HG03469 (cell line): ENCODE measurements around the gene SH3BP5L.
"Not testable (repeated sequence)": the region's sequence is repeated elsewhere in the genome, so short reads cannot be mapped to it uniquely, and the experiment has no call there.

Experiments
- ATAC-seq: cut with Tn5 transposase; IDR thresholded peaks from one replicate; pipeline ENCODE4 v1.9.1; 2021; ENCODE audit warnings: mild to moderate bottlenecking, moderate library complexity, moderate number of reproducible peaks; ENCODE audit not compliant: unreplicated experiment

SH3BP5L gene

DNA sequence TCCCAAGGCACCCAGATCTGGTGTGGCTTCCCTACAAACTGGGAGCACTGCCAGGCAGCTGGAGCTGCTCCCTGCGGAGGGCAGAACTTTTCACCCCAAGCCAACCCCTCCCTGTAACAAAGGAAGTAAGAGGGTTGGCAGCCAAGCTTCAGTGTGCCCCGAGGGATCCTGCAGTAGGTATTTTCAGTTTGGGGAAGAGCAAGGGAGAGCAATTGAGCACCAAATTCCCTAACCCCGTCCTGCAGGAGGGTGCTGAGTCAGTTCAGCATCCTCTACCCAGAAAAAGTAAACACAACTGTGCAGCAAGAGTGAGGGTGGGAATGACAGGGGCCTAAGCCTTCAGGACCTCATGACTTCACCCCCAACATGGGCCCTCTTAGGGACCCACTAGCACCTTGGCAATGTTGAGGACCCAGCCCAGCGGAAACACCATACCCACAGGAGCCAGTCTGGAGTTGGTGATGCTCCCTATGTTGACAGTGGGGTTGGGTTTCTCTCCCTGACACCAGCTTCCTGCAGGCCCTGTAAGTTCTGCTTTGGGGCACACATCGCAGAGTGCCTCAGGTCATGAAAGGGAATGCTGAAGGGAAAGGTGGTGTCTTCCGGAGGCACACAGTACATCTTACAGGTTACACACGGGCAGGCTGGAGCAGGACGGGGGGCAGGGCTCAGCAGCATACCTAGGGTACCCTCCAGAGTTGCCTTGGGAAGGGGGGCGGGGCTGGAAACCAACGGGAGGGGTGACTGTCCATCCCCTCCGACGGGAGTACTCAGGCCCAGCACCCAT lies 14.8 kb downstream of the SH3BP5L start:
- no peak for ATAC-seq

GRCh38 chr1:248810000-248810726 lies 15.6 kb downstream of the SH3BP5L start:
- no peak for ATAC-seq

DNA sequence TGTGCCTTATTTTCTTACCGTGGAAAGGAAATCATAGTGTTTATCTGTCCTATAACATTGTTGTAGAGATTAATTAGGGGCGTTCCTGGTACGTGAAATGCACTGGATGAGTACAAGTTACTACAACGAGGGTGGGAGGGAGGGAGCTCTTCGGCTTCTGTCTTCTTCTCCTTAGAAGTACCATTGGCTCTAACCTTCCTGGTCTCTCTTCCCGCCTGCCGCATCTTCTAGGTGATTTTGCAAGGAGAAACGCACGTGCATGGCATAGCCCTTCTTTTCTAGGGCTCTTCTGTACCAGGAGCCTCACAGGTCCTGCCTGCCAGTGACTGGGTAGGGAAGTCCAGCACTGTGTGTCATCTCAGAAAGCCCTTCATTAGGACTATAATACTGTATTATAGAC lies 16.8 kb downstream of the SH3BP5L start:
- no peak for ATAC-seq

- ATAC-seq = peak; percentile 36
Observed at GRCh38 chr1:248807067-248807737, 18.5 kb downstream of the SH3BP5L start.

GRCh38 chr1:248805876-248806275 lies 19.8 kb downstream of the SH3BP5L start:
- ATAC-seq = no peak

DNA sequence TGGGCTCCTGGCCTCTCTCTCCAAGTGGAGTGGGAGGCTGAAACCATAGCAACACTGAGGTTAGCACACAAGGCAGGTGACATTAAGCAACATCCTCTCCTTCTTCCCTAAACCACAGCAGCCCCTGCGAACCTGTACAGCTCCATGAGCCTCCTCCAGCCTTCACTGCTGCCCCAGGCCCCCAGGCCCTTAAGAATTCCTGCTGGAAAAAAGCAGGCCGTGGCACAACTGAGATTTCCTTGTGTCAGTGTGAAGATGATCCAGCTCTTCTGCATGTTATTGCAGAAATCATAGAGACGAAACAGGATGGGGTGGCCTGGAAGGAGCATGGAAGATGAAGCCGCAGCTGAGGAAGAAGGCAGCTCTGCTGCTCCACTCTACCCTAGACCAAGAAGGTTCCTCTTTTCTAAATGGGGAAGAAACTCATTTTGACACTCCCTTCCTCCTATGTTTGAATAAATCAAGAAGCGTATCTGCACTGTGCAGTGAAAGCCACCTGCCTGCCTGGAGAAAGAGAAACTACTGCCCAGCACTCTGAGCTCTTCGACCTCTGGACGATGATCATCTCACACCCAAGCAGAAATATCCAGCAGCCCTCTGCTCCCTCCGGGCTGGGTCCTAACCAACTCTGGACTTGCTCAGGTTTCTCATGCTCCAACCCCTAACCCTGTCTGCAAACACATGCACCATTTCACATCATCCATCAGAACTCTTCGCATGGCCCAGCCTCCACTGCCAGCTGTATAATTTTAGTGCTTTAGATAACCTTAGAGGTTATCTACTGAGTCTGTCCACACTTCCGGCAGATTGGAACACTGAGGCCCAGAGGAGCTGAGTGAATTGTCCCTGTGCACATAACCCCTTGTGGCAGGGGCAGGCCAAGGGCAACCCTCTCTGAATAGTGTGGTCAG lies 20.7 kb downstream of the SH3BP5L start:
- peak; percentile 94 for ATAC-seq

DNA sequence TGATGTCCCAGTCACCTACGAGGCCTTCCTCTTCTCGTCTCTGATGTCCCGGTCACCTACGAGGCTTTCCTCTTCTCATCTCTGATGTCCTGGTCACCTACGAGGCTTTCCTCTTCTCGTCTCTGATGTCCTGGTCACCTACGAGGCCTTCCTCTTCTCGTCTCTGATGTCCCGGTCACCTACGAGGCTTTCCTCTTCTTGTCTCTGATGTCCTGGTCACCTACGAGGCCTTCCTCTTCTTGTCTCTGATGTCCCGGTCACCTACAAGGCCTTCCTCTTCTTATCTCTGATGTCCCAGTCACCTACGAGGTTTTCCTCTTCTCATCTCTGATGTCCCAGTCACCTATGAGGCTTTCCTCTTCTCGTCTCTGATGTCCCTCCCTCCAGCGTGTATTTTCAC lies 22.2 kb downstream of the SH3BP5L start:
- ATAC-seq = not testable (repeated sequence)

GRCh38 chr1:248802454-248802853 lies 23.3 kb downstream of the SH3BP5L start:
- ATAC-seq = no peak

DNA sequence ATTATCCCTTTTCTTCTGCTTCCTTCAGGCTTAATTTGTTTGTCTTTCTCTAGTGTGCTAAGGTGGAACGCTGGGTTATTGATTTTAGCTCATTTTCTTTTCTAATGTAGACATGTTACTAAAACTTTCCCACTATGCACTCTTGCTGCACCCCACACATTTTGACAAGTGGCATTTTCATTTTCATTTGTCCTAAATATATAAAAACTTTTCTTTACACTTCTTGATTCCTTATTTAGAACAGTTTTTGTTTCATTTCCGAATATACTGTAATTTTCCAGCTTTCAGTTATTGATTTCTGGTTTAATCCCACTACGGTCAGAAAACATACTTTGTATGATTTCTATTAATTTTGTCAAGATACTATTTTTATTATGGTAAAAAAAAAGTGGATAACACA lies 25.3 kb downstream of the SH3BP5L start:
- no peak for ATAC-seq

- no peak for ATAC-seq
Observed at GRCh38 chr1:248798791-248799190, 26.9 kb downstream of the SH3BP5L start.

DNA sequence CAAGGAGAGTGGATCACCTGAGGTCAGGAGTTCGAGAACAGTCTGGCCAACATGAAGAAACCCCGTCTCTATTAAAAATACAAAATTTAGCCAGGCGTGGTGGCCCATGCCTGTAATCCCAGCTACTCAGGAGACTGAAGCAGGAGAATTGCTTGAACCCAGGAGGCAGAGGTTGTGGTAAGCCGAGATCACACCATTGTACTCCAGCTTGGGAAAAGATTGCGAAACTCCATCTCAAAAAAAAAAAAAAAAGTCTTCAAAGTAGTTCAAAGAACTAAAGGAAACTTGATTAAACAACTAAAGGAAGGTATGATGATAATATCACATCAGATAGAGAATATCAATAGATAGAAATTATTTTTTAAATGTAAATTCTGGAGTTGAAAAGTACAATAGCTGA lies 31.1 kb downstream of the SH3BP5L start:
- not testable (repeated sequence) for ATAC-seq

DNA sequence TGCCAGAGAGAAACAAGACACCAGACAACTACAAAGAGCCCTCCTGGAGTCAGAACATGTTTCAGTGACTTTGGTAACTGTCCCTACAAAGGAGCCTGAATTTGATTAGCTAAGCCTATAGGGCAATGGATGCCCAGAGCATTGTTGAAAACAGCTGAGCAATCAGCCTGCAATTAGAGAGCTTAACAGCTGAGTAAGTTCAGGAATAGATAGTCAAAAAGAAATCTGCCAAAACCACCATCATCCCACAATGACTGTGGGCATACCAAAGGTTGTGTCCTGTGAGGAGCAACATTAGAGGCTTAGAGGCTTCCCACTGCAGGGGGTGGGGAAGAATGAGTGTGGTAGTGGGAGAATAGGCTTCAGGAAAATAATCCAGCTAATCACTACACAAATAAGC lies 32.1 kb downstream of the SH3BP5L start:
- peak; percentile 97 for ATAC-seq

GRCh38 chr1:248792342-248792741 lies 33.4 kb downstream of the SH3BP5L start:
- ATAC-seq = no peak

GRCh38 chr1:248791010-248791409 lies 34.7 kb downstream of the SH3BP5L start:
- ATAC-seq = no peak

GRCh38 chr1:248790456-248790855 lies 35.3 kb downstream of the SH3BP5L start:
- no peak for ATAC-seq

DNA sequence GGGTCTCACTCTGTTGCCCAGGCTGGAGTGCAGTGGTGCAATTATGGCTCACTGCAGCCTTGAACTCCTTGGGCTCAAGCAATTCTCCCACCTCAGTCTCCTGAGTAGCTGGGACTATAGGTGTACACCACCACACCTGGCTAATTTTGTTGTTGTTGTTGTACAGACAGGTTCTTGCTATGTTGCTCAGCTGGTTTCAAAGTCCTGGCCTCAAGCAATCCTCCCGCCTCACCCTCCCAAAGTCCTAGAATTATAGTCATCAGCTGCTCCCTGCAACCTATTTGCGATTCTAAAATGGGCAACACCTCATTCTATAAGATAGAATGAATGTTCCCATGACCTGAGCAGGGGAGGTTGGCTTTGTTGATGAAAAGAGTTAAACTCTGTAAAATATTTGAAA lies 36.4 kb downstream of the SH3BP5L start:
- ATAC-seq = not testable (repeated sequence)

- no peak for ATAC-seq
Observed at GRCh38 chr1:248788327-248788726, 37.4 kb downstream of the SH3BP5L start.

DNA sequence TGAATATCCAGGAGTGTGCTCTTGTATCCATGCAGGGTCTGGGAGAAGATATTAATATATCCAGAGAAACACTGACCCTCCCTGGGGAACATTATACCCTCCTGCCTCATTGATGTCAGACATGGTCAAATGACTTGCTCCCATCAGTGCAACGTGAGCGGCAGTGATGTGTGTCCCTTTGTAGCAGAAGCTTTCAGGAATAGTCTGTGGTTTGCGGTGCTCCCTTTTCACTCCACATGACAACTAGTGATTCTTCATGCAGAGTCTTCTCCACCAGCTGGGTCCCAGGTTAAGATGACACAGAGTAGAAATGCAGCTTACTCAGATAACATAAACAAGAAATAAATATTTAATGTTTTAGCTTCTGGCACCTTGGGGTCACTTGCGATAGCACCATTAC lies 38.3 kb downstream of the SH3BP5L start:
- no peak for ATAC-seq

- peak; percentile 80 for ATAC-seq
Observed at GRCh38 chr1:248786156-248786555, 39.6 kb downstream of the SH3BP5L start.

GRCh38 chr1:248783367-248783766 lies 42.3 kb downstream of the SH3BP5L start:
- no peak for ATAC-seq
